NT2/D1 (cell line): ENCODE results near the gene PLXNA1.

ENCODE experiments used
- SUZ12 ChIP-seq: IDR thresholded peaks from 2 replicates; pipeline ENCODE4 v1.6.1; 2011; ENCODE audit not compliant: insufficient read length, insufficient read depth; ENCODE audit errors: extremely low read depth
- YY1 ChIP-seq: IDR thresholded peaks from 2 replicates; pipeline ENCODE4 v1.6.1; 2011; ENCODE audit not compliant: insufficient read length, insufficient read depth

DNA sequence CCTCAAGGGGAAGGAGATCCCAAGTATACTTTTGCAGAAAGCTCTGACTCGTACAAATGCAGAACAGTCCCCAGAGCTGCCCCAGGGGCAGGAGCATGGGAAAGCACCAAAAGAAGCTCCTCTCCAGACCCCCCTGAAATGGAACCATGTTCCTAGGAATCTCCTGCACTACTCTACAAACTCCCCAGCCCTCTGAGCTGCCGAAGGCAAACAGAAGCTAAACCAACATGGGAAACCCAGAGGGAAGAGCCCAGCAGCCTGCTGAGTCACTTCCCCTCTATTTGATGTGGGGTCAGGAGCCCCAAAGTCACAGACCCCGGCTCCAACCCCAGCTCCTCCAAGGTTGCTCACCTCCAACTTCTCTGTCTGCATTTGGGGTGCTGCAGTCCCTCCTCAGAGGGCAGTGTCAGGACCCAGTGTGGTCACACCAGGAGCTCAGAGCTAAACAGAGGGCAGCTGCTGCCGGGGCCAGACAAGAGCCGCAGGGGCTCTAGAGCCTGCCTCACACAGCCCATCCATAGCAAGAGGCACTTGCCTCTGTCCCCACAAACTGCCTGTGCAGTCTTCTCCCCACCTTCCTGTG lies 3.8 kb upstream of the PLXNA1 start:
- TF ChIP-seq YY1, result no peak
- no peak for TF ChIP-seq SUZ12
